Endothelial cell (in vitro differentiated cells): Measurements from ENCODE around the gene CAD. TPM values are rescaled to one million over a fixed set of nuclear protein-coding genes. Genes with fewer than 3 reads are reported as not detected.

Experiments
- DNase-seq: peaks from one replicate; pipeline ENCODE4 v3.0.0; 2021; ENCODE audit warnings: low spot score
- H3K27ac Mint-ChIP-seq: one replicate; pipeline ENCODE4 v1.8.0; 2021; ENCODE audit warnings: mixed read lengths, inconsistent platforms; ENCODE audit not compliant: unreplicated experiment
- H3K27me3 Mint-ChIP-seq: one replicate; pipeline ENCODE4 v1.8.0; 2021; ENCODE audit warnings: mild to moderate bottlenecking, moderate library complexity, mixed read lengths, inconsistent platforms; ENCODE audit not compliant: unreplicated experiment
- H3K36me3 Mint-ChIP-seq: one replicate; pipeline ENCODE4 v1.8.0; 2021; ENCODE audit warnings: mild to moderate bottlenecking, low read depth, mixed read lengths, inconsistent platforms; ENCODE audit not compliant: unreplicated experiment
- H3K4me1 Mint-ChIP-seq: one replicate; pipeline ENCODE4 v1.8.0; 2021; ENCODE audit warnings: mild to moderate bottlenecking, mixed read lengths, inconsistent platforms; ENCODE audit not compliant: unreplicated experiment
- H3K4me3 Mint-ChIP-seq: one replicate; pipeline ENCODE4 v1.8.0; 2021; ENCODE audit warnings: mild to moderate bottlenecking, mixed read lengths, inconsistent platforms; ENCODE audit not compliant: unreplicated experiment
- H3K9me3 Mint-ChIP-seq: one replicate; pipeline ENCODE4 v1.8.0; 2021; ENCODE audit warnings: mixed read lengths, inconsistent platforms; ENCODE audit not compliant: unreplicated experiment
- total RNA-seq: library from RNA; stranded (reverse); fragmentation: NEBNext Ultra II Directional; extraction: Animal tissue kit (Norgen Biotek cat#: 25700); gene quantifications from one replicate; pipeline ENCODE4 v1.2.1, GENCODE V29; 2021; ENCODE audit not compliant: unreplicated experiment
- TF ChIP-seq, protein P1 (sequence below): fragments of 200-600 bp; sonication (generic); IDR thresholded peaks from one replicate; pipeline ENCODE4 v1.5.0; 2021; ENCODE audit warnings: antibody characterized with exemption; ENCODE audit not compliant: unreplicated experiment

CAD gene
- total RNA-seq, 1 donor from 2014 or later: 49.4 TPM

DNA sequence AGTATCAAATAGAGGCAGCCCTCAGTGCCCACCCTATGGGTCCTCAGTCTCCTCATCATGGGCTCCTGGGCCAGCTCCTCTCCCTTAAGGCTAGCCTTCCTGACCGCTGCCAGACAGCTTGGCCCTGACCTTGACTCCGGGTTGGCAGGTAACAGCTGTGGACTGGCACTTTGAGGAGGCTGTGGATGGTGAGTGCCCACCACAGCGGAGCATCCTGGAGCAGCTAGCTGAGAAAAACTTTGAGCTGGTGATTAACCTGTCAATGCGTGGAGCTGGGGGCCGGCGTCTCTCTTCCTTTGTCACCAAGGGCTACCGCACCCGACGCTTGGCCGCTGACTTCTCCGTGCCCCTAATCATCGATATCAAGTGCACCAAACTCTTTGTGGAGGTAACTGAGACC, 19.0 kb downstream of the CAD start:
- Mint-ChIP-seq H3K9me3 (no peaks in the 10 kb centered on the region), H3K27ac (no peak overlapping the region), H3K4me1 (no peaks in the 10 kb centered on the region), H3K4me3 (peak overlapping the region; percentile 38), H3K36me3 (peaks cover 61% of the 10 kb centered on the region), H3K27me3 (peaks cover 6% of the 10 kb centered on the region)
- TF ChIP-seq, protein P1, sequence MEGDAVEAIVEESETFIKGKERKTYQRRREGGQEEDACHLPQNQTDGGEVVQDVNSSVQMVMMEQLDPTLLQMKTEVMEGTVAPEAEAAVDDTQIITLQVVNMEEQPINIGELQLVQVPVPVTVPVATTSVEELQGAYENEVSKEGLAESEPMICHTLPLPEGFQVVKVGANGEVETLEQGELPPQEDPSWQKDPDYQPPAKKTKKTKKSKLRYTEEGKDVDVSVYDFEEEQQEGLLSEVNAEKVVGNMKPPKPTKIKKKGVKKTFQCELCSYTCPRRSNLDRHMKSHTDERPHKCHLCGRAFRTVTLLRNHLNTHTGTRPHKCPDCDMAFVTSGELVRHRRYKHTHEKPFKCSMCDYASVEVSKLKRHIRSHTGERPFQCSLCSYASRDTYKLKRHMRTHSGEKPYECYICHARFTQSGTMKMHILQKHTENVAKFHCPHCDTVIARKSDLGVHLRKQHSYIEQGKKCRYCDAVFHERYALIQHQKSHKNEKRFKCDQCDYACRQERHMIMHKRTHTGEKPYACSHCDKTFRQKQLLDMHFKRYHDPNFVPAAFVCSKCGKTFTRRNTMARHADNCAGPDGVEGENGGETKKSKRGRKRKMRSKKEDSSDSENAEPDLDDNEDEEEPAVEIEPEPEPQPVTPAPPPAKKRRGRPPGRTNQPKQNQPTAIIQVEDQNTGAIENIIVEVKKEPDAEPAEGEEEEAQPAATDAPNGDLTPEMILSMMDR: no peak
- DNase-seq: no peak

DNA sequence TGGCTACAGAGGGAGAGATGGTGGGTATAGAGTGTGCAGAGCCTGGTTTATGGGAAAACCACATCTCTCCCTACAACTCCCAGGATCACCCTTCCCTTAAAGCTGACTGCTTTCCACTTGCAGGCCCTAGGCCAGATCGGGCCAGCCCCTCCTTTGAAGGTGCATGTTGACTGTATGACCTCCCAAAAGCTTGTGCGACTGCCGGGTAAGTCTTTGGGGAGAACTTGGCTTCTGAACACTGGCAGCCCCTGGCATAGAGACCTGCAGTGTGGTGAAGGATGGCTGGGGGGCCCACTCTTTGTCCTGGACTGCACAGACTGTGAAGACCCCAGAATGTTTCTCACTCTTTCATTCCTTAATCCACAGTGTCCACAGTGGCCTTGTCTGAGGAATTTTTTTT, 19.5 kb downstream of the CAD start:
- Mint-ChIP-seq H3K4me1 (no peaks in the 10 kb centered on the region), H3K27ac (no peak overlapping the region), H3K27me3 (peaks cover 6% of the 10 kb centered on the region), H3K9me3 (no peaks in the 10 kb centered on the region), H3K4me3 (peak overlapping the region; percentile 38), H3K36me3 (peaks cover 61% of the 10 kb centered on the region)
- no peak for DNase-seq
- TF ChIP-seq, protein P1: no peak

DNA sequence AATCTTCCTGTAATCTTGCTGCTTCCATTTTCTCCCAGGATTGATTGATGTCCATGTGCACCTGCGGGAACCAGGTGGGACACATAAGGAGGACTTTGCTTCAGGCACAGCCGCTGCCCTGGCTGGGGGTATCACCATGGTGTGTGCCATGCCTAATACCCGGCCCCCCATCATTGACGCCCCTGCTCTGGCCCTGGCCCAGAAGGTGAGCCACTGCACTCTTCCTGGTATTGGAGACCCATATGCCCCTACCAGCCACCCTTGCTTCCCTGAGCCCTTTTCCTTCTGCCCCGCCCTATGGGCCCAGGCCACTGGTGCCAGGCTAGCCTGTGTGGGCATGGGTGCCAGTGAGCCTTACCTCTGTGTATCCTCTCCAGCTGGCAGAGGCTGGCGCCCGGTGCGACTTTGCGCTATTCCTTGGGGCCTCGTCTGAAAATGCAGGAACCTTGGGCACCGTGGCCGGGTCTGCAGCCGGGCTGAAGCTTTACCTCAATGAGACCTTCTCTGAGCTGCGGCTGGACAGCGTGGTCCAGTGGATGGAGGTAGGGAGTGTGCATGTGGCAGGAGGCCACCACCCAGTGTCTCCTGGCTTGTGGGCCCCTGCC, 20.3 kb downstream of the CAD start:
- peaks cover 58% of the 10 kb centered on the region for H3K36me3 Mint-ChIP-seq
- peak overlapping the region; percentile 6 for H3K4me3 Mint-ChIP-seq
- TF ChIP-seq, protein P1: no peak
- H3K27me3 Mint-ChIP-seq: peaks cover 6% of the 10 kb centered on the region
- no peak for DNase-seq
- H3K27ac Mint-ChIP-seq: no peak overlapping the region
- H3K4me1 Mint-ChIP-seq: no peaks in the 10 kb centered on the region
- H3K9me3 Mint-ChIP-seq: no peaks in the 10 kb centered on the region

DNA sequence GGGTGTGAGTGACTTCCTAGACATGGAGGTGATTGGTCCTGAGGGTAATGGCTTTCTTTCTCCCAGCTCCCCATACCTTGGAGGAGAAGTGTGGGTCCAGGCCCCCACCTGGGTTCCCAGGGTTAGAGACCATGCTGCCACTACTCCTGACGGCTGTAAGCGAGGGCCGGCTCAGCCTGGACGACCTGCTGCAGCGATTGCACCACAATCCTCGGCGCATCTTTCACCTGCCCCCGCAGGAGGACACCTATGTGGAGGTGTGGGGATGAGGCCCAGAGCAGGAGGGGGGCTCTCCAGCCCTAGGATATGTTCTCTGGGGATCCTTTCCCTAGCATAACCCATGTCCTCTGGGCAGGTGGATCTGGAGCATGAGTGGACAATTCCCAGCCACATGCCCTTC, 21.8 kb downstream of the CAD start:
- no peak overlapping the region for H3K27ac Mint-ChIP-seq
- H3K4me3 Mint-ChIP-seq: no peak overlapping the region
- DNase-seq: no peak
- no peaks in the 10 kb centered on the region for H3K4me1 Mint-ChIP-seq
- H3K9me3 Mint-ChIP-seq: no peaks in the 10 kb centered on the region
- TF ChIP-seq, protein P1: no peak
- peaks cover 46% of the 10 kb centered on the region for H3K36me3 Mint-ChIP-seq
- peaks cover 2% of the 10 kb centered on the region for H3K27me3 Mint-ChIP-seq

DNA sequence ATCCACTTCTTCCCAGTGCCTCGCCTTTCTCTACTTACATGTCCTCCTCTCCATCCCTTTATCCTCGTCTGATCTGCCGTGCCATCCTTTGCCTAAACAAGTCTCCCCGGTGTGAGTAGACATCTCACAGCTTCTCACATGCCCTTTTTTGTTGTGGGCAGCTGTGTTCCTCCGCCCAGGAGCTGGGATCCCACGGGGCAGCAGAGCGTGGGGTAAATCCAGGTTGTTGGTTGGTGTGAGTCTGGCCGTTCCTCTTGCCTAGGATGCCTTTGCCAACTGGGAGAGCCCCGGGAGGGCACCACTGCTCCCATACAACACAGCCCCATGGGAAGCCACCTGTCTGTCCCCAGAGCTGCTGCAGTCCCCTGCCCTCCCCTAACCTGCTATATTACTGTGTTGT, 23.2 kb downstream of the CAD start:
- Mint-ChIP-seq H3K27me3 (peaks cover 2% of the 10 kb centered on the region), H3K27ac (peak overlapping the region; percentile 70), H3K4me3 (peak overlapping the region; percentile 73), H3K9me3 (no peaks in the 10 kb centered on the region), H3K36me3 (peaks cover 41% of the 10 kb centered on the region), H3K4me1 (no peaks in the 10 kb centered on the region)
- DNase-seq: no peak
- TF ChIP-seq, protein P1: no peak
